ENCODE measurements around the gene TCN2.

DNA sequence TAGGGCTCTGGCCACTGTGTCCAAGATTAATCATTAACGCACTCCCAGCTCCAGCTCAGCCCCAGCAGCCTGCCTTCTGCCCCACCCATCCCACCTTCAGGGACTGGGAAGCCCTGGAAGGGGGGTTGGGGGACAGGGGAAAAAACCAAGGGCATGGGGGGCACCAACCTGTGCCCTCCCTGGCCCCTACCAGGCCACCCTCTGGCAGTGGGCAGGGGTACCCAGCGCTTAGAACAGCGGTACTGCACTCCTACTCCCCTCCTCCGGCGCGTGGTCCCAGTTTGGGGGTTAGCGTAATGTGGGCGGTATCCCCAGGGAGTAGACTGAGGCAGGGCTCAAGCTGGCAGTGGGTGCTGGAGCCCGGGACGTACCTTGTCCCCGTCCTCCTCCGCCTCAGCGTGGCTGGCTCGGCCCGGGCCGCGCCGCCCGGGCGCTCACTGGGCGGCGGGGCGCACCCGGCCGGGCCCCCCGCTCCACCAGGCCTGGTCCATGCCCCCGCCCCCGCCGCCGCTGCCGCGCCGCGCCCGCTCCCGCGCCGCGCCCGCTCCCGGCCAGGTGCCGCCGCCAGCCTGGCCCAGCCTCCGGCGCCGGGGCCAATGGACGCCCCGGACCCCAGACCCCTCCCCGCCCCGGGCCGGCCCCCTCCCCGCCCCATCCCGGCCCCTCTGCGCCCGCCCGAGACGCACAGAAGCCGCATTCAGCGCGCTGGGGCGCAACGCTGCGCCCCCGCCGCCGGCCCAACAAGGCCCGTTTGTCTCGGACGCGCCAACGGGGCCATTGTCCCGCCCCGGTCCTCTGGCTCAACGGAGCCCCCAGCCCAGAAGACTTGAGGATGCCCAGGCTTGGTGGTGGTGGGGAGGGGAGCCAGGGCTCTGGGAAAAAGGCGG lies 32.6 kb upstream of the TCN2 start, which contains the start of gene GAL3ST1:
- TF ChIP-seq, protein P1, sequence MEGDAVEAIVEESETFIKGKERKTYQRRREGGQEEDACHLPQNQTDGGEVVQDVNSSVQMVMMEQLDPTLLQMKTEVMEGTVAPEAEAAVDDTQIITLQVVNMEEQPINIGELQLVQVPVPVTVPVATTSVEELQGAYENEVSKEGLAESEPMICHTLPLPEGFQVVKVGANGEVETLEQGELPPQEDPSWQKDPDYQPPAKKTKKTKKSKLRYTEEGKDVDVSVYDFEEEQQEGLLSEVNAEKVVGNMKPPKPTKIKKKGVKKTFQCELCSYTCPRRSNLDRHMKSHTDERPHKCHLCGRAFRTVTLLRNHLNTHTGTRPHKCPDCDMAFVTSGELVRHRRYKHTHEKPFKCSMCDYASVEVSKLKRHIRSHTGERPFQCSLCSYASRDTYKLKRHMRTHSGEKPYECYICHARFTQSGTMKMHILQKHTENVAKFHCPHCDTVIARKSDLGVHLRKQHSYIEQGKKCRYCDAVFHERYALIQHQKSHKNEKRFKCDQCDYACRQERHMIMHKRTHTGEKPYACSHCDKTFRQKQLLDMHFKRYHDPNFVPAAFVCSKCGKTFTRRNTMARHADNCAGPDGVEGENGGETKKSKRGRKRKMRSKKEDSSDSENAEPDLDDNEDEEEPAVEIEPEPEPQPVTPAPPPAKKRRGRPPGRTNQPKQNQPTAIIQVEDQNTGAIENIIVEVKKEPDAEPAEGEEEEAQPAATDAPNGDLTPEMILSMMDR (IDR thresholded peaks at IDR 0.05; ENCODE audit: insufficient read depth, low read depth, low read length) = no peak
- TF ChIP-seq EZH2 (IDR thresholded peaks at IDR 0.05; ENCODE audit: insufficient read depth, low read length) = no peak
